Left hindlimb (tissue), 1 donor: ENCODE data around the gene FGF11.

Source experiments
- DNase-seq: peaks from one replicate; pipeline ENCODE4 v3.0.0-alpha.2; 2018

Gene FGF11

DNA sequence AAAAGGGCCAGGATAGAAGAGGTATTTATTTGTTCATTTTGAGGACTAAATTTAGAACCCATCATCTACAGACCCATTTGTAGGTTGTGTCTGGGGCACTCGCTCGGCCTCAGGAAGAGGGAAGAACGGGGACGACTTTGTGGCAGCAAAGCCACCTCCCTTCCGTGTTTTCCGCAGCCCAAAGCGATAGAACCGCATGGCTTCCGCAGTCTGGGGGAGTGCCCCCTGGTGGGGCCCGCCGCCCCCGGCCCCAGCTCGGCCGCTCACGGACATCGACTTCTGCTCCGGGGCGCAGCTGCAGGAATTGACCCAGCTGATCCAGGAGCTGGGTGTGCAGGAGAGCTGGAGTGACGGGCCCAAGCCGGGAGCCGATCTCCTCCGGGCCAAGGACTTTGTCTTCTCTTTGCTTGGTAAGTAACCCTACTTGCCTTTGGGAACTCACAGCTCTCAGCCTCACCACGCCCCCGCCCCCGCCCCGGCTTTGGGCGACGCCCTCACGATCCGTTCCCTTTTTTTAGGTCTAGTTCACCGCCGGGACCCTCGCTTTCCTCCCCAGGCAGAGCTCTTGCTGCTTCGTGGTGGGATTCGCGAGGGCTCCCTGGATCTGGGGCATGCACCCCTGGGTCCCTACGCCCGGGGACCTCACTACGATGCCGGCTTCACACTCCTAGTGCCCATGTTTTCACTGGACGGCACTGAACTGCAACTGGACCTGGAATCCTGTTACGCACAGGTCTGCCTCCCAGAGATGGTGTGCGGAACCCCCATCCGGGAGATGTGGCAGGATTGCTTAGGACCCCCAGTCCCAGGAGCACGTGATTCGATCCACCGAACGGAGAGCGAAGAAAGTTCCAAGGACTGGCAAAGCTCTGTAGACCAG, 3.4 kb upstream of the FGF11 start:
- DNase-seq, result no peak

DNA sequence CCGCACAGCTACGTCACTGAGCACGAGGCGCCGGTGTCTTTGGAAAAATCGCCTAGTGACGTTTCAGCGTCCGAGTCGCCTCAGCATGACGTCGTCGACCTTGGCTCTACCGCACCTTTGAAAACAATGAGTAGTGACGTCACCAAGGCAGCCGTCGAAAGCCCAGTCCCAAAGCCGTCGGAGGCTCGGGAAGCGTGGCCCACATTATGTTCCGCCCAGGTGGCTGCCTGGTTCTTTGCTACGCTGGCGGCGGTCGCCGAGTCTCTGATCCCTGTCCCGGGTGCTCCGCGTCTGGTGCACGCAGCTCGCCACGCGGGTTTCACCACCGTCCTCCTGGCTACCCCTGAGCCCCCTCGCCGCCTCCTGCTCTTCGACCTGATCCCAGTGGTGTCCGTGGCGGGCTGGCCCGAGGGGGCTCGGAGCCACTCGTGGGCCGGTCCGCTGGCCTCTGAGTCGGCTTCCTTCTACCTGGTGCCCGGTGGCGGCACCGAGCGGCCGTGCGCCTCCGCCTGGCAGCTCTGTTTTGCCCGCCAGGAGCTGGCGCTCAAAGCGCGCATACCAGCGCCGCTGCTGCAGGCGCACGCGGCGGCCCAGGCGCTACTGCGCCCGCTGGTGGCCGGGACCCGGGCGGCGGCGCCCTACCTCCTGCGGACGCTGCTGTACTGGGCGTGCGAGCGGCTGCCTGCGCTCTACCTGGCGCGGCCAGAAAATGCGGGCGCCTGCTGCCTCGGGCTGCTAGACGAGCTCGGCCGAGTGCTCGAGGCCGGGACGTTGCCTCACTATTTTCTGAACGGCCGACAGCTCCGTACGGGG, 2.5 kb upstream of the FGF11 start:
- peak; percentile 76 for DNase-seq

- no peak for DNase-seq
Observed at GRCh38 chr17:7437369-7437863, 1.9 kb upstream of the FGF11 start.

- peak; percentile 69 for DNase-seq
Observed at GRCh38 chr17:7437950-7438614, 1.2 kb upstream of the FGF11 start.

DNA sequence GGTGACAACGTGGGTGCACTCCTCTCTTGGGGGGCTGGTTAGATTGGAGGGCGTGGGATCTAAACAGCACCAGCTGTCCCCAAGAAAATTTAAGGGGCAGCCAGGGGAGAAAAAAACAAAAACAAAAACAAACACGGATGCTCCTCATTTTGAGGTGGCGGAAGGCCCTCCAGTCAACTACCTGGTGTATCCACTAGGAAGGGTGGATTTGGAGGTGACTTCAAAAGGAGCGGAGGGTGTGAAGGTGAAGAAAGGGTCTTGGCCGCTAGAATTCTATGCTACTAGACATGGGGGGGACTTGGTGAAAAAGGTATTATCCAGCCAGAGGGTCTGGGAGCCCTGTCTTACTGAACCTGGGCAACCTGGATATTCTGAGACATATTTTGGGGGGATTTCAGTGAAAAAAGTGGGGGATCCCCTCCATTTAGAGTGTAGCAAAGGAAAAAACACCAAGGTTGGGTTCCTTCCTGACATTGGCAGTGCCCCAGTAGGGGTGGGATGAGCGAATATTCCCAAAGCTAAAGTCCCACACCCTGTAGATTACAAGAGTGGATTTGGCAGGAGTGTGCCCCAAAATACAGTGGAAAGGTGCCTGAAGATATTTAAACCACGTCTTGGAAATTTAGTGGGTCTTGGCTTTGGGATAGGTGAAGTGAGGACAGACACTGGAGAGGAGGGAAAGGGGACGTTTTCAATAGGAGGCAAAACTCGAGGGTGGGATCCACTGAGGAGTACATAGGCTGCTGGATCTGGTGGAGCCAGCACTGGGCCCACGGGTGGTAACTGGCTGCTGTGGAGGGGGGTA, 454 bp upstream of the FGF11 start:
- no peak for DNase-seq

GRCh38 chr17:7440113-7440833, 961 bp downstream of the FGF11 start:
- peak; percentile 74 for DNase-seq

- DNase-seq, result peak; percentile 78
Observed at GRCh38 chr17:7440834-7441195, 1.5 kb downstream of the FGF11 start.

GRCh38 chr17:7441266-7441665, 2.0 kb downstream of the FGF11 start:
- DNase-seq, result no peak

GRCh38 chr17:7442142-7442541, 2.8 kb downstream of the FGF11 start:
- DNase-seq, result no peak

GRCh38 chr17:7443499-7444485, 4.5 kb downstream of the FGF11 start:
- no peak for DNase-seq

- DNase-seq, result peak; percentile 70
Observed at GRCh38 chr17:7444682-7445618, 5.6 kb downstream of the FGF11 start, which contains the start of gene CHRNB1. CHRNB1 (plus strand) TSS chr17:7445061; CDS start chr17:7445128, 67 bp downstream.

GRCh38 chr17:7445619-7445968, 6.3 kb downstream of the FGF11 start:
- no peak for DNase-seq

- no peak for DNase-seq
Observed at GRCh38 chr17:7448461-7448860, 9.1 kb downstream of the FGF11 start.

DNA sequence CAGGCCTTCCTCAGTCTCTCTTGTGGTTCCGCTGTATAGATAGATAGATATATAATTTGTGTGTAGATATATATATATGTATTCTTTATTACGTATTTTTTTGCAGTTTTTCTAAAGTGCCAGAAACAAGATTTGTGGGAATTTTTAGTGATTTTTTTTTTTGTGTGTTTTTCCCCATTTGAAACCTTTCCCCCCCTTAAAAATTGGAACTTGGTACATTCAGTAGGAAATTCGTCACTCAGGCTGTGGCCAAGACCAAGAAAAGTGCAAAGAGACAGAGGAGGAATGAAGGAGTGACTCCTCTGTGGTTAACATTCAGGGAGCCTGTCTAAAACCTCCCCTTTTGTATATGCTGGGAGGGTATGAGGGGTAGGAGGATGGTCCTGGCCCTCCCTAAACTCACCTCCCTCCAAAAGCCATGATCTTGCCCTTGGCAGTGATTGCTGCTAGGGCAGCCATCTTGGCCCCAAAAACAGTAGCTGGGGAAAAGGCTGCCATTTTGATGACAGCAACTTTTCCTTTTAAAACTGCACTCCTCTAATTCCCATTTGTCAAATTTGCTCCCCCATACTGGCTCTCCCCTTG, 20.7 kb downstream of the FGF11 start:
- DNase-seq, result no peak

DNA sequence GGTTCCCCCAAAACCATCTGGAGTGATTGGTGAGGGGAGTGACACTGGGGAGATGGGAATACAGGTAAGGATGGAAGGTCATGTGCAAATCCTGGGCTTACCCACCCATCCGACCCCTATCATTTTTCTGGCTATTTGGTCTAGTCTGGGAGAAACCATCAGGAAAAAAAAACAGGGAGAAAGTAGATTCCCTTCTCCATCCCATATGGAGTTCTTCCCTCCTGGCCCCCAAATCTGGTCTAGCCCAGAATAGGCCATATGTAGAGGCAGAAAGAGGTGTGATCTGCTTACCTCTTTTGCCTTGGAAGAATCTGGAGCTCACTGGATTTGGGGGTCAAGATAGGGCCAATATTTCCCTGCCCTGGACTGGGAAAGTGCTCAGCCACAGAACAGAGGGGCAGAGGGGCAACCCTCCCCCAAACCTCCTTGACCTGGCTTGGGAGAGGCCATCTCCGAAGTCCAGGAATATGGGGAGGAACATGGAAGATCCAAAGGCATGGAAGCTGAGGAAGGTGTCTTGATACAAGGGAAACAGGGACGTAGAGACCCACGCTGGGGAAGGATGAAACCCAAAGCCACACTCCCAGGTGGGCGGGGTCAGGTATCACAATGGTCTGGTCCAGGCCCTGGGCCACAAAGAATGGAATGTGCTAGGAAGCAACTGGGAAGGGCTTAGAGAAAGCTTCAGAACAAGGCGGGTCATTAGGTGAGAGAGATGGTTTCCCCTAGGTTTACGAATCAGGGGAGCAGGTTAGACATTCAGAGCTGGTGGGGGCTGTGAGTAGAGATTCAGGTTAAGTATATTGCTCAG, 21.7 kb downstream of the FGF11 start:
- DNase-seq, result no peak

- no peak for DNase-seq
Observed at GRCh38 chr17:7462474-7463371, 23.4 kb downstream of the FGF11 start.

GRCh38 chr17:7463372-7463846, 24.1 kb downstream of the FGF11 start:
- DNase-seq, result no peak
